ENCODE results near the gene XPO1. TPM values are rescaled to one million over a fixed set of nuclear protein-coding genes. Genes with fewer than 3 reads are reported as not detected.

The XPO1 gene
- total and polyA plus RNA-seq, 2 donors (not counting 3 experiments of a cell fraction or from before 2014, with no cell fraction given), result 46.7 to 166 TPM

- TF ChIP-seq GATA2 (IDR thresholded peaks at IDR 0.05; ENCODE audit: insufficient read depth, insufficient read length, low read depth, low read length), result no peak
- Histone ChIP-seq H3K9me1 (replicated peaks; ENCODE audit: control insufficient read depth, extremely low read depth, insufficient read depth, low read length) (no peaks in the 10 kb centered on the region), H3K4me2 (ENCODE audit: insufficient read depth, low read length) (no peak overlapping the region), H3K4me1 (ENCODE audit: control insufficient read depth, extremely low read depth, insufficient read depth, low read length) (peaks cover 15% of the 10 kb centered on the region), H2AFZ (ENCODE audit: low read depth, low read length) (no peak overlapping the region), H4K20me1 (replicated peaks; ENCODE audit: control insufficient read depth, extremely low read depth, insufficient read depth, low read length) (peaks cover 20% of the 10 kb centered on the region), H3K27me3 (ENCODE audit: control insufficient read depth in 2 of 2, insufficient read depth in 2 of 2, low read length in 2 of 2) (no peaks in the 10 kb centered on the region), H3K36me3 (ENCODE audit: control insufficient read depth in 2 of 2, extremely low read depth in 1 of 2, insufficient read depth in 2 of 2, low read length in 2 of 2) (peaks cover 1 to 3% of the 10 kb centered on the region in 2 experiments), H3K9me3 (replicated peaks; ENCODE audit: control insufficient read depth, insufficient read depth, low read length) (no peaks in the 10 kb centered on the region), H3K4me3 (replicated peaks in 1 of 3; ENCODE audit: insufficient read depth in 1 of 3, low read depth in 1 of 3, low read length in 3 of 3) (no peak overlapping the region), H3K9ac (replicated peaks; ENCODE audit: extremely low read depth, insufficient read depth, low read length) (no peak overlapping the region), H3K79me2 (ENCODE audit: control insufficient read depth, insufficient read depth, low read length) (peaks cover 99% of the 10 kb centered on the region), H3K27ac (ENCODE audit: insufficient read depth, low read depth, low read length) (no peak overlapping the region)
- intact Hi-C loops (cut with micrococcal nuclease) (loop anchor here (10.0 kb wide), 1 partner anchor 885 kb away; no protein-coding TSS in a partner anchor), dilution Hi-C loops (cut with MboI; ENCODE audit: extremely low pct_ligation_motif_present, low sequenced_read_pairs) (no loop called here)
- POLR2A ChIA-PET, result no interaction called here
- CTCF ChIA-PET, result no interaction called here
- FAIRE-seq (no peak), DNase-seq (ENCODE audit: low read depth, low spot score) (no peak)
- no TSS peak for BruUV-seq (replicated peaks)
Observed at GRCh38 chr2:61529944-61530735, 8.0 kb downstream of the XPO1 start.

DNA sequence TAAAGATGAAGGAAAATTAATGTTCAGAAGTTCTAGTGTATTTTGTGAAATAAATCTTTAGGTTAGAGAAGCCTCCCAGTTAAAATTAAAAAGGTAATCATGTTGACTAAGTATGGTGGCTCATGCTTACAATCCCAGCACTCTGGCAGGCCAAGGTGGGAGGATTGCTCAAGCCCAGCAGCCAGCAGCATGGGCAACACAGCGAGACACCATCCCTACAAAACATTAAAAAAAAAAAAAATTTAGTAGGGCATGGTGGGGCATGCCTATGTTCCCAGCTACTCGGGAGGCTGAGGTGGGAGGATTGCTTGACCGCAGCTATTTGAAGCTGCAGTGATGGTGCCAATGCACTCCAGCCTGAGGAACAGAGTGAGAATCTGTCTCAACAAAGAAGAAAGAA is 17.9 kb downstream of the XPO1 start:
- Histone ChIP-seq H3K4me1 (ENCODE audit: control insufficient read depth, extremely low read depth, insufficient read depth, low read length) (no peaks in the 10 kb centered on the region), H3K27ac (ENCODE audit: insufficient read depth, low read depth, low read length) (no peak overlapping the region), H3K27me3 (ENCODE audit: control insufficient read depth in 2 of 2, insufficient read depth in 2 of 2, low read length in 2 of 2) (no peaks in the 10 kb centered on the region), H3K36me3 (ENCODE audit: control insufficient read depth in 2 of 2, extremely low read depth in 1 of 2, insufficient read depth in 2 of 2, low read length in 2 of 2) (peaks cover 6 to 13% of the 10 kb centered on the region in 2 experiments), H3K9me1 (replicated peaks; ENCODE audit: control insufficient read depth, extremely low read depth, insufficient read depth, low read length) (no peaks in the 10 kb centered on the region), H3K9me3 (replicated peaks; ENCODE audit: control insufficient read depth, insufficient read depth, low read length) (no peaks in the 10 kb centered on the region), H3K4me2 (ENCODE audit: insufficient read depth, low read length) (no peak overlapping the region), H2AFZ (ENCODE audit: low read depth, low read length) (no peak overlapping the region), H4K20me1 (replicated peaks; ENCODE audit: control insufficient read depth, extremely low read depth, insufficient read depth, low read length) (peaks cover 2% of the 10 kb centered on the region), H3K4me3 (replicated peaks in 1 of 3; ENCODE audit: insufficient read depth in 1 of 3, low read depth in 1 of 3, low read length in 3 of 3) (no peak overlapping the region), H3K9ac (replicated peaks; ENCODE audit: extremely low read depth, insufficient read depth, low read length) (no peak overlapping the region), H3K79me2 (ENCODE audit: control insufficient read depth, insufficient read depth, low read length) (peaks cover 93% of the 10 kb centered on the region)
- POLR2A ChIA-PET, result no interaction called here
- CTCF ChIA-PET, result no interaction called here
- TF ChIP-seq MYC (IDR thresholded peaks at IDR 0.05; ENCODE audit: low read depth, low read length) (no peak), JUN (IDR thresholded peaks at IDR 0.05; ENCODE audit: borderline replicate concordance, insufficient read depth, insufficient read length, low read depth) (no peak), FOS (IDR thresholded peaks at IDR 0.05; ENCODE audit: borderline replicate concordance, insufficient read depth, low read length) (no peak)
- DNase-seq (ENCODE audit: low read depth, low spot score) (no peak), FAIRE-seq (no peak)
- dilution Hi-C loops (cut with MboI; ENCODE audit: extremely low pct_ligation_motif_present, low sequenced_read_pairs) (no loop called here), intact Hi-C loops (cut with micrococcal nuclease) (no loop called here)
- BruUV-seq (replicated peaks), result no TSS peak
